ENCODE results near the gene ZNF57. TPM values are rescaled to one million over a fixed set of nuclear protein-coding genes. Genes with fewer than 3 reads are reported as not detected.

ZNF57 gene
- total RNA-seq, 4 donors from 2014 or later: 1.2 to 22.1 (median 14.1) TPM

DNA sequence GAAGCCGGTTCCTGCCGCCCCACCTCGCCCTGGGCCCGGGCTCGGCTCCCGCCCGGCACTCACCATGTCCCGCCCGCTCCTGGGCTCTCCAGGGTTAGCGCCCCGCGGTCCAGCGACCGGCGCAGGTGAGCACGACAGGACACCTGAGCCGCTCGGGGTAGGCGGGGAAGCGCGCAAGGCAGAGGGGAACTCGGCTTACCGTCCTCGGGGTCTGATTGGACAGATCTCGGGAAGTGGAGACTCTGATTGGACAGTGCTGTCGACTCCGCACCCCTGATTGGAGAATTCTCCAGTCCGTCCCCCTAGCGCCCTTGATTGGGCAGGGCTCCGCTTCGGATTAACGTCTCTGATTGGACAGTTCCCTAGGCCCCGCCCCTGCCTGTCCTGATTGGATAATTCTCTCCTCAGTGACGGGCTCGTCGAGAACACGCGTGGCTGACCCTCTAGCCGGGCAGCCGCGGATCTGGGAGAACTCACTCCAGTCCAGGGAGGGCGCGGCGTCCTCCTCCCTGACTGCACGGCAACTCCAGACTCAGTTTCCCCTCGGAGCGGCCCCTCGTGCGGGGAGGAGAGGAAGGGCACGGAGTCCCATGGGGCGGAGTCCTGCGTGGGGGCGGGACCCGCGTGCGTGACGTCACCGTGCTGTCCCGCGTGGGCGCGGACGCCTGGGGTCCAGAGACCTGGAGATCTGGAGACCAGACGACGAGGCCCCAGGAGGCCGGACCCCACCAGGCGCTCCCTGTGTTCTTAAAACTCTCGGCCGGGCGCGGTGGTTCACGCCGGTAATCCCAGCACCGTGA, 44.2 kb downstream of the ZNF57 start, which contains the start of gene ZNF77:
TSS of gene ZNF77 (minus strand) at position 197 of the 800 bp plus-strand sequence. CDS start at position 66, 131 bp downstream.
- peak within 1 kb of the TSS; percentile 80 to 94 (median 88) for H3K4me3 ChIP-seq
- in situ Hi-C loops (cut with MboI; ENCODE audit: low pct_ligation_motif_present in 1 of 4, low pct_unique_long_range_greater_than_20kb in 1 of 4, low sequenced_read_pairs in 3 of 4) (no loop called here), intact Hi-C loops (cut with DNase I; ENCODE audit: low total_unique reads) (no loop called here)
- H3K27me3 ChIP-seq: no peaks in the 10 kb centered on the region
- DNase-seq: peak; percentile 99
- no peak for TF ChIP-seq EP300 (IDR thresholded peaks at IDR 0.05; ENCODE audit: low read depth)
- peak; percentile 40 to 85 (median 66) for TF ChIP-seq POLR2AphosphoS5 (IDR thresholded peaks at IDR 0.05)
- peak; percentile 75 for TF ChIP-seq POLR2A (IDR thresholded peaks at IDR 0.05)
- TF ChIP-seq, protein P1, sequence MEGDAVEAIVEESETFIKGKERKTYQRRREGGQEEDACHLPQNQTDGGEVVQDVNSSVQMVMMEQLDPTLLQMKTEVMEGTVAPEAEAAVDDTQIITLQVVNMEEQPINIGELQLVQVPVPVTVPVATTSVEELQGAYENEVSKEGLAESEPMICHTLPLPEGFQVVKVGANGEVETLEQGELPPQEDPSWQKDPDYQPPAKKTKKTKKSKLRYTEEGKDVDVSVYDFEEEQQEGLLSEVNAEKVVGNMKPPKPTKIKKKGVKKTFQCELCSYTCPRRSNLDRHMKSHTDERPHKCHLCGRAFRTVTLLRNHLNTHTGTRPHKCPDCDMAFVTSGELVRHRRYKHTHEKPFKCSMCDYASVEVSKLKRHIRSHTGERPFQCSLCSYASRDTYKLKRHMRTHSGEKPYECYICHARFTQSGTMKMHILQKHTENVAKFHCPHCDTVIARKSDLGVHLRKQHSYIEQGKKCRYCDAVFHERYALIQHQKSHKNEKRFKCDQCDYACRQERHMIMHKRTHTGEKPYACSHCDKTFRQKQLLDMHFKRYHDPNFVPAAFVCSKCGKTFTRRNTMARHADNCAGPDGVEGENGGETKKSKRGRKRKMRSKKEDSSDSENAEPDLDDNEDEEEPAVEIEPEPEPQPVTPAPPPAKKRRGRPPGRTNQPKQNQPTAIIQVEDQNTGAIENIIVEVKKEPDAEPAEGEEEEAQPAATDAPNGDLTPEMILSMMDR (IDR thresholded peaks at IDR 0.05): peak in 1 of 5 experiments; percentile 62
- H3K27ac ChIP-seq: peak within 1 kb of the TSS; percentile 92 to 95 (median 94)
- peaks cover 4 to 24% (median 23%) of the 10 kb centered on the region in 4 donors for H3K4me1 ChIP-seq
- no peaks in the 10 kb centered on the region for H3K36me3 ChIP-seq
- WGBS, 2 donors (ENCODE audit: low coverage in 1 of 2): 1% methylated on average over 36 of the region's 74 CpGs; no CpG with 5 or more reads in 1 of the 2 donors
- H3K9me3 ChIP-seq: no peaks in the 10 kb centered on the region

DNA sequence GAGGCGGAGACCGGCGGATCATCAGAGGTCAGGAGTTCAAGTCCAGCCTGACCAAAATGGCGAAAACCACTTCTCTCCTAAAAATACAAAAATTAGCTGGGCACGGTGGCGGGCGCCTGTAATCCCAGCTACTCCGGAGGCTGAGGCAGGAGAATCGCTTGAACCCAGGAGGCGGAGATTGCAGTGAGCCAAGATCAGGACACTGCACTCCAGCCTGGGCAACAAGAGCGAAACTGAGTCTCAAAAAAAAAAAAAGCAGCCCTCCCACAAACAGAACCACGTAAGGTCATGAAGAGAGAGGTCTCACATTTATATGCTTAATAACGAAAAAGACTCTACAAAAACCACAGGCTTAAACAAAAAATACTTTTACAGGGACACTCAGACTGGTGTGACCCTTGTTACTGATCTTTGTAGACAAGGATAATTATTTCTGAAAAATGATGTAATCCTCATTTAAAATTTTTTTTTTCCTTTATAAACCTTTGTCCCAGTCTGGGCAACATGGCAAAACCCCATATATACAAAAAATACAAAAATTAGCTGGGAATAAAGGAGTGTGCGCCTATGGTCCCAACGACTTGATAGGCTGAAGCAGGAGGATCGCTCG, 45.0 kb downstream of the ZNF57 start:
- H3K4me1 ChIP-seq: peaks cover 4 to 24% (median 23%) of the 10 kb centered on the region in 4 donors
- no peaks in the 10 kb centered on the region for H3K27me3 ChIP-seq
- 44 to 71% methylated on average over 6 to 17 of the region's 17 CpGs for WGBS, 2 donors (ENCODE audit: low coverage in 1 of 2)
- no peak for TF ChIP-seq POLR2A (IDR thresholded peaks at IDR 0.05)
- TF ChIP-seq POLR2AphosphoS5 (IDR thresholded peaks at IDR 0.05): no peak
- TF ChIP-seq, protein P1 (IDR thresholded peaks at IDR 0.05): no peak
- TF ChIP-seq EP300 (IDR thresholded peaks at IDR 0.05; ENCODE audit: low read depth): no peak
- in situ Hi-C loops (cut with MboI; ENCODE audit: low pct_ligation_motif_present in 1 of 4, low pct_unique_long_range_greater_than_20kb in 1 of 4, low sequenced_read_pairs in 3 of 4): no loop called here
- H3K4me3 ChIP-seq: peak overlapping the region; percentile 49 to 94 (median 84)
- H3K9me3 ChIP-seq: no peaks in the 10 kb centered on the region
- H3K27ac ChIP-seq: peak overlapping the region; percentile 92 to 95 (median 94)
- no peak for DNase-seq
- intact Hi-C loops (cut with DNase I; ENCODE audit: low total_unique reads): no loop called here
- H3K36me3 ChIP-seq: no peaks in the 10 kb centered on the region

GRCh38 chr19:2949939-2950285, 49.2 kb downstream of the ZNF57 start:
- in situ Hi-C loops (cut with MboI; ENCODE audit: low pct_ligation_motif_present in 1 of 4, low pct_unique_long_range_greater_than_20kb in 1 of 4, low sequenced_read_pairs in 3 of 4): loop anchor here in 3 of 4 donors (10.0 to 25.0 kb wide), 4 partner anchors 115 to 215 kb away; partner anchors contain the start of genes GNA11 (in 1 of the 3) and TLE5 (in 1 of the 3)
- no peak for DNase-seq
- Histone ChIP-seq H3K4me1 (peaks cover 4 to 29% (median 23%) of the 10 kb centered on the region in 4 donors), H3K27me3 (no peaks in the 10 kb centered on the region), H3K9me3 (no peaks in the 10 kb centered on the region), H3K36me3 (no peaks in the 10 kb centered on the region), H3K4me3 (peak overlapping the region; percentile 57 to 66 (median 62)), H3K27ac (peak overlapping the region; percentile 89 to 97 (median 96))
- TF ChIP-seq EP300 (IDR thresholded peaks at IDR 0.05; ENCODE audit: low read depth): no peak
- no peak for TF ChIP-seq POLR2AphosphoS5 (IDR thresholded peaks at IDR 0.05)
- no peak for TF ChIP-seq POLR2A (IDR thresholded peaks at IDR 0.05)
- TF ChIP-seq, protein P1 (IDR thresholded peaks at IDR 0.05): no peak
- intact Hi-C loops (cut with DNase I; ENCODE audit: low total_unique reads): no loop called here
- WGBS, 2 donors (ENCODE audit: low coverage in 1 of 2): 0 to 2% methylated on average over 11 of the region's 11 CpGs
